Hepatocyte (in vitro differentiated cells): ENCODE results near the gene KRT83.

Experiments used
- CTCF ChIP-seq: fragments of 200-600 bp; sonication (generic); IDR thresholded peaks from 2 replicates; pipeline ENCODE4 v1.5.1; 2016; ENCODE audit warnings: antibody characterized with exemption, mild to moderate bottlenecking; ENCODE audit not compliant: poor library complexity
- EZH2 ChIP-seq: fragments of 200-600 bp; sonication (generic); IDR thresholded peaks from 2 replicates; pipeline ENCODE4 v1.6.1; 2016; ENCODE audit warnings: antibody characterized with exemption, mild to moderate bottlenecking, borderline replicate concordance
- EZH2phosphoT487 ChIP-seq: fragments of 200-600 bp; sonication (generic); IDR thresholded peaks from one replicate; pipeline ENCODE4 v1.6.1; 2018; ENCODE audit warnings: antibody characterized with exemption, mild to moderate bottlenecking, low read depth, moderate library complexity; ENCODE audit not compliant: unreplicated experiment, severe bottlenecking

GRCh38 chr12:52311285-52311648 is 9.9 kb downstream of the KRT83 start:
- TF ChIP-seq CTCF (no peak), EZH2 (no peak), EZH2phosphoT487 (no peak)
